ENCODE data around the gene FBRSL1.

Gene FBRSL1

DNA sequence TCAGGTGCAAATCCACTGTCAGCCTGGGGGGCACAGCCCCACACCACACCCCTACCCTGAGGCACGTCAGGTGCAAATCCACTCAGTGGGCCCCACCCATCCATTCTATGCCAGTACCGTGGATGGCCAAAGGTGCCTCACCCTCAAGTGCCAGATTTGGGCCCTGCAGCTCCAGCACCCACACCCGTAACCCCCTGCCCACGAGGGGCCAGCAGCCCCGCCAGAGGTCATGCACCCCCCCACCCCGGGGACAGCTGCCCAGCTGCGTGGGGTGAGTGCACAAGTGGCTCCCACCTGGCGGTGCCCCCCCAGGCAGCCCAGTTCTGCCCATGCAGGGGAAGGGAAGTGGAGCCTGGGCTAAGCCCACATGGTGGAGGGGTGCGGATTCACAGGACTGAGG, 51.2 kb downstream of the FBRSL1 start:
- no peak for DNase-seq (ENCODE audit: low spot score)

DNA sequence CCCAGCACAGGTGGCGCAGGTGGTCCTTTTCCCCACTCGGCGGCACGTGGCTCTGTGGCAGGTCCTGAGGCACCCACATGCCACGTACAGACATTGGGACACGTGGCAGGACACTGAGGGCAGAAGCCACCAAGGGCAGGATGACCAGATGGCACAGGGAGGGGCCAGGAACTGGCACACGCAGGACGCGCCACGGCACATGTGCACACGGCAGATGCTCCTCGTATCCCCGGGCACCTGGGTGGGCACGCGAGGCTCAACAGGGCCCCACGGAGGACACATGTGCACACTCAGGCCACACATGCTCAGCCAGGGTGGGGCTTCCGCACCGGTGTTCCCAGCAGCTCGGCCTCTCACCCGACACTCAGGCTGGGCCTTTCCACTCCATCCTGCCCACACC, 52.0 kb downstream of the FBRSL1 start:
- DNase-seq (ENCODE audit: low spot score): no peak

DNA sequence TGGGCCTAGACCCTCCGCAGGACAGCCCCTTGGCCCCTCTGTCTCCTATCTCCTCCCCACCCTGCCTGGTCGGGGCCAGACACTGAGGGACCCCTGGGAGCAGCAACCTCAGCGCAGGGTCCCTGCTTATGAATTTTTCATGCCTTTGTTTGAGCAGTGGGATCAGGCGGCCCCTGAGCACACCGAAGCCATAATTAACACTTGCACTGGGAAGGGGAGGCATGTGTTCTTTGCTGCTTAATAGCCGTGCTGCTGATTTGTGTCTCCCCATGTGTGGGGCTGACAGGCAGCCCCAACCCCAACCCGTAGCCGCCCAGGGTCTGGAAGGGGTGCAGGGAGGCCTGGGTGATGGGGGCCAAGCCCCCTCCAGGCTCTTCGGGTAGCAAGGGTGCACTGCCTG, 52.7 kb downstream of the FBRSL1 start:
- DNase-seq (ENCODE audit: low spot score): no peak

DNA sequence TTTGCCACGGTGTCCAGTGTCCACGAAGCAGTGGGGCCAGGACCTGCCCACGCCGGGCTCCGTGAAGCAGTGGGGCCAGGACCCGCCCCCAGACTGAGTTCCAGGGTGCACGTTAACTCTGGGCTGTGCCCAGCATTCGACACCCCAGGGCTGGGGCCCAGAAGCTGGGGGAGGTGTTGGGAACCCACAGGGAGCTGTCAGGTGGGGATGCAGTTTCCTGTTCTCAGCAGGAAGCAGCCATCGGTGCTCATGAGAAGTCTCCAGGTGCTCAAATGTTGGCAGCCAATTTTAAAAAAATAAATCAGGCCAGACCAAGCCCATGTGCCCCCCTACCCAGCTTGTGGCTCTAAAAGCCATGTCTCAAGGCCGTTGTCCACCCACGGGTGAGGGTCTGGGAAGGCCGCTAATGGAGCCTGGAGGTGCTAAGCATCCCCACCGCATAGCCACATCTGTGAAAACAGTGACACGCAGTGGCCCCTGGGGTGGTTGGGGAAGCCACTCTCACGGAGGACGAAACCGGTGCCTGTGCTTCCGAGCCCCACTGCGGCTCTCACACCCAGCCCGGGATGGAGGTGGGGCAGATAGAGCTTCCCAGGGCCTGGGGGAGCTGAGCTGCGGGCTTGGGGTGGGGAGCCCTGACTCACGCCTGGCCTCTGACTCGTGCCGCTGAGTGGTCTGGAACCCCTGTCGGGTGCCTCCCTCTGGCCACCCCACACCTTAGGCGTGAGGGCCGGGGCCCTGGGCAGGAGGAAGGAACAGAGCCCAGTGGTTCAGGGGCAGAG, 53.5 kb downstream of the FBRSL1 start:
- DNase-seq (ENCODE audit: low spot score): no peak

DNA sequence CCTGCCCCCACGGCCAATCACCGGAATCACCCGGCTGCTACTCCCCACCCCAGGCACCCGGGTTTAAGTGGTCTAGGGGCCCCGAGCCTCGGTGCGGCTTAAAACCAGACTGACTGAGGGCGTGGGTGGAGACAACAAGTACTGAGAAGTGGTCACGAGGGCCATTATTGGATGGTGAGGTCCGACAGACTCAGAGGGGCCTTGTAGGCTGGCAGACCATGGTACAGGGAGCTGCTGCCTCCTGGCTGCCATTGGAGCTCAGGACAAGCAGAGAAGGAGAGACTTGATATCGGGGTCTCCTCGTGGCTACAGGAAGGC, 54.1 kb downstream of the FBRSL1 start:
- no peak for DNase-seq (ENCODE audit: low spot score)

DNA sequence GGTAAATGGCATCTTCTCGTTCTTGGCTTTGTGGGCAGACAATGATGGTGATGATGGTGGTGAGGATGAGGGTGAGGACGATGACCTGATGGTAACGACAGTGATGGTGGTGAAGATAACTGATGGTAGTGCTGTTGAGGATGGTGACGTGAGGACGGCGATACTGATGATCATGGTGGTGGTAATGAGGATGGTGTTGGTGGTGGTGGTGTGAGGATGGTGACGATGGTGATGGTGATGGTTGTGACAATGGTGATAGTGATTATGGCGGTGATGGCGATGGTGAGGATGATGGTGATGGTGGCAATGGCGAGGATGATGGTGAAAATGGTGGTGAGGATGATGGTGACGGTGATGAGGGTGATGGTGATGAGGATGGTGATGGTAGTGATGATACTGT, 54.5 kb downstream of the FBRSL1 start:
- no peak for DNase-seq (ENCODE audit: low spot score)

DNA sequence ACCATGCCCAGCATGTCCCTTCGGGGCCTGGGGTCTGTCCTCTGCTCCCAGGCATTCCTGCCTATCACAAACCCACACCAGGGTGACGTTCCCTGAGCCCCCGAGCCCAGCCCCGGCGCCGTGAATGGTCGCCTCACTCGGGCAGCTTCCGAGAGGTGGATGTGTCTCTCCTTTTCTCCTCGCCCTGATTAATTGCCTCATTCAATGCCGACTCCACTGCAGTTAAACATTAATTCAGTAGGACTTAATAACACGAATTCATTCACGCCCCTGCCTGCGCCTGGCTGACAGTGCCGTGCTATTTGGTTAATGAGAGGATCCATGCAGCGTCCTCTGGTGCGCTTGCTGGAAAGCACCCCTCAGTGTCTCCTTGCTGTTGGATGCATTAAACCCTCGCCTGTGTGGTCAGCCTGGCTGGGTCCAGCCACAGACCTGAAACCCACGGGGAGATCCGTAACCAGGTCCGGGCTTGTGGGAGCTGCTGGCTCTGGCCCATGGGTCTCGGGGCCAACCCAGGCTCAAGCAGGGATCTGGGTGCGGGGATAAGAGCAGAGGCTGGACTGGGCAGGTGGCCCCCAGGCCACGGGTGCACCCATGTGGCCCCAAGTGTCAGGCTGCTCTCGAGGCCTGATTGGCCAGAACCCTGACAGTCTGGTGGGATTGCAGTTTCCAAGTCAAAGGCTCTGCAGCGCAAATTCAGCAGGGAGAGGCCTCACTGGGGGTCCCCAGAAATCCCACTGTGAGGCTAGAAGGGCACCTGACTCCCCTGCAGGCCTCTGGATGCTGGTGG, 55.4 kb downstream of the FBRSL1 start:
- no peak for DNase-seq (ENCODE audit: low spot score)

DNA sequence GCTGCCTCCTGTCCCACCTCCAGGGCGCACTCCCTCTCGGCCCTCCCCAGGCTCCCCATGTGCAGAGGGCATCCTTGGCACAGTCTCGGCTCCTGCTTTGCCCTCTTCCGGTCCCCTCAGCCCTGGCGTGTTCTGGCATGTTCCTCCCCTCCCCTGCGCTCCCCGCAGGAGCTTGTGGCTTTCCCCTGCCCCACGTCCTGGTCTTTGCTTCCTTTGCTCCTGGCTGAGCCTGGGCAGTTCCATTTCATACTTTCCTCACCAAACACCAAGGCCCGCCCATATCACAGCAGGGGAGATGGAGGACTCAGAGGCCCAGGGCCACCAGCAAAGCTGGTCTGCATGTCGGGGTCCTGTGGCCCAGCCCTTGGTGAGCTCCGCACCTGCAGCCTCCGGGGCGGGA, 56.0 kb downstream of the FBRSL1 start:
- no peak for DNase-seq (ENCODE audit: low spot score)

DNA sequence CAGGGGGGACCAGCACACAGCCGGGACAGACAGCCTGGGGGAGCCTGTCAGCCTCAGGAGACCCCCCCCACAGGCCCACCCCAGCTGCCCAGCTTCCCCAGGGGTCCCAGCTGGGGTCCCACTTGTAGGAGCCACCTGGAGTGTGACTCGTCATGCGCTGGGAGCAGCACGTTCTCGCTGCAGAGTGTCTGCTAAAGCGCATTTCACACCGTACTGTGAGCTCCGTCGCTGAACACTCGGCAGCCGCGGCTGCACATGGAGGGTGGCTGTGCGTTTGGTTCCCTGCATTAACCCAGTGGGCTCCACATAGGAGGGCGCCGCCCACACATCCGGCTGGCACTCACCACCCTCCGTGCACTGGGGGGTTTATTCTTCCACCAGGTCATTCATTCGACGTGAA, 56.7 kb downstream of the FBRSL1 start:
- no peak for DNase-seq (ENCODE audit: low spot score)

DNA sequence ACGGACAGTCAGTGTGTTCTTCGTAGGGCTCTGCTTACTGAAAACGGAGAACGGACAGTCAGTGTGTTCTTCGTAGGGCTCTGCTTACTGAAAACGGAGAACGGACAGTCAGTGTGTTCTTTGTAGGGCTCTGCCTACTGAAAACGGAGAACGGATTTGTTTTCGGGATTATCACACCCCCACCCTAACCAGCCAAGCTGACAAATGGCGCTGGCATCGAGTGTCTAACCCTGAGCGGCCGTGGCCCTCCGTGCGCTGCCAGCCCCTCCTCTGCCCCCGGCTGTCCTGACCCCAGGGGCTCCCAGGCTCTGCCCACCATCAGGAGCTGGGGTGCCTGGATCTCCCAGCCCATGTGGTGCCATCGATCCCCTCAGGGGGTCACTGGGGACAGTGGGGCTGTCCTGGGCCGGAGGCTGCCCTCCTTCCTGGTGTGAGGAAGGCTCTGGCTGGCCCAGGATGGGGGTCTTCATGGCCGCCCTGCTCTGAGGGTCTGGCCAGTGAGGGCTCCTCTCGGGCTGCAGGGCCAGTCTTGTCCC, 57.3 kb downstream of the FBRSL1 start:
- no peak for DNase-seq (ENCODE audit: low spot score)

DNA sequence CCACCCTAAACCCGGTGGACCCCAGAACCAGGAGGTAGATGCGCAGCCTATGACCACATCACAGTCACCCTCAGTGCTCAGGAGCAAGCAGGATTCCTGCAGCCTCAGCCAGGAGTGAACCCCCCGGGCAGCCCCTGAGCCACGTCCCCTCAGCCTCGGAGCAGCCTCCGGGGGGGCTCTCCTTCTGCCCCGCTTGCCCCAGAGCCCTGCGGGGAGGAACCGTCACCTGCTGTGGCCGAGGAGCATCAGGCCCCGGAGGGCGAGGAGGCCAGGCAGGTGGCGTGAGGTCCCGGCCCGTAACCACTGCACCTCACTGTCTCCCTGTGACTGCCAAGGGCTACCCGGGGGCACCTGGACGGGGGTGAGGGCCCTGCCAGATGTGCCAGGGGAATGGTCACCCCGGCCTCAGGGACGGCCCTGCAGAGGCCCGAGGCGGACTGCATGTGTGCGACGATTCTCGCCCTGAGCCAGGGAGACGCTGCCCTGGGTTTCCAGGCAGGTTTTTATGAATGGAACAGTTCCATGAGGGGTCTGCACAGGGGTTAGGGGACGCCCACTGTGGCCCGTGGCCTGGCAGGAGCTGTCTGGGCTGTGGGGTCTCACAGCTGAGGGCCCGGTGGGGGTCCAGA, 58.6 kb downstream of the FBRSL1 start:
- no peak for DNase-seq (ENCODE audit: low spot score)

DNA sequence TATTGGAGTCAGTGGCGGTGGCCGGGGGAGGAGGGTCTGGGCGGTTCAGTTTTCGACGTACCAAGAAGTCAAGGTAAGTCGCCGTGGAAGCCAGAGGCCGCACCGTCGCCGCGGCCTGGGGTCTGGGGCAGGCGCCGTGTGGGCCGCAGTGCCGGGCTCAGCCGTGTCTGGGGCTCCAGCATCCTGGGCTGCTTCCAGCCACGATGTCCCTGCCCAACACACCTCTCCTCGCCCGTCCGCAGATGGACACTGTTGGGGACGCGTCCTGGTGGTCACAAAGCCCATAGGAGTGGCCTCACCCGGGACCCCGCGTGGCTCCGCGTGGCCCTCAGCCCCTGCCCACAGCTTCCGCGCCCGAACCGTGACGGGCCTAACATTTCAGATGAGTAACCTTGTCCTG, 59.1 kb downstream of the FBRSL1 start:
- DNase-seq (ENCODE audit: low spot score): no peak

DNA sequence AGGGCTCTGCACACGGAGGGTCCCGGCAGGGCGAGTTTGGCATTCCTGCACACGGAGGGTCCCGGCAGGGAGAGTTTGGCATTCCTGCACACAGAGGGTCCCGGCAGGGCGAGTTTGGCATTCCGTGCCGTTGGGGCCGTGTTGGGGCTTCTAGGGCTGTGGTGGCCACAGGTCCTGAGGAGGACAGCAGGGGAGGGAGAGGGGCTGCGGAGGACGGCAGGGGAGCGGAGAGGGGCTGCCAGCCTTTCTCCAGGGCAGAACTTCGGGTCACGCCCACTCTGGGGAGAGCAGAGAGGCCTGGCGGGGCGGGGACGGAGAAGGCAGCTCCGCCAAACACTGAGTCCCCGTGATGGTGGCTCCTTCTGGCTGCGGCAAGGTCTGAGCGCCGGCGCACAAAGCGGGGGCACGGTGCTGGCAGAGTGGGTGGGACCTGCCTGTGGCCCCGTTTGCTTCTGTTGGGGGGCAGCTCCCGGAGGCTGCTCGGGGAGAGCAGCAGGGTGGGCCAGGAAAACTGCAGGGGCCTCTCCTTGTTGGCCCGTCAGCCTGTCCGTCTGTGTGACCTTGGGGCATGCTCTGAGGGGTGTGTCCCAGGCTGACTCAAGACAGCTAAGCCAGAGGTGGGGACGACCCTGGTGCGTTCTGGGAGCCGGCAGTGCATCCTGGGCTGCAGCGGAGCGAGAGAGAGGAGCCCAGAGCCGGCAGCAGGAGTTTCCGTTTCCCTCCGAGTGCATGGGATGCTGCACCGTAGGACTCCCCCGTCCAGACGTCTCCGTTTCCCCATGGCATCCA, 60.3 kb downstream of the FBRSL1 start:
- DNase-seq (ENCODE audit: low spot score): no peak

DNA sequence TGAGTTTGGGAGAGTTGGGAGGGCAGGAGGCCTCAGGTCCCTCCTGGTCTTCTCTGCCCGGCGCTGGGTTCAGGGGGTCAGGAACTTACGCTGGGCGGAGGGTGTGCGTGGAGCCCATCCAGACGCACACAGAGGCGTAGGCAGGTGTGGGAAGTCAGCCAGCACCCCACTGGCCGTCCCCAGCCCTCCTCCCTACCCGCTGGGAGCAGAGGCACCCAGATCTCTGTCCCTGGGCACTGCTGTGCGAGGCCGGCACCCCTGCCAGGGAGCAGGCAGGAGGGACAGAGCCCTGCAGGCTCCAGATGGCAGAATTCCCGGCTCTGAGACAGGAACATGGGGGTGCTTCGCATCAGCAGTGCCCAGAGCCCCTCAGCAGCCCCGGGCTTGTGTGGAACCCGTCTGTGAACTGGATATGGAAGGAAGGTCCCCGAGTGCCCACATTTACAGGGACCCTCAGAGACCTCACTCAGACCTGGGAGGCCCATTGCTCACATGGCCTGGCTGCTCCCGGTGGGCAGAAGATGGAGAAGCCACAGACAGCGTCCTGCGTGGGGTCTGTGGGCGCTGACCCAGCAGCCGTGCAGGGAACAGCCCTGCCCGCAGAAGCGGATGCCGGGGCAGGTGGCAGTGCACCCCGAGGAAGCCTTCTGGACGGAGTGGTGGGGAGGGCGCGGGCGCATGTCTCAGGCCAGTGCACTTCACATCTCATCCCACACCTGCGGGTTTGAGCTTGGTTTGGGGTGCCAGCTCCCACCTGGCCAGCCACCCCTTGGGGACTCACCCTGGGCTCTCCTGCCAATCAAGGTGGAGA, 61.1 kb downstream of the FBRSL1 start:
- DNase-seq (ENCODE audit: low spot score): no peak

DNA sequence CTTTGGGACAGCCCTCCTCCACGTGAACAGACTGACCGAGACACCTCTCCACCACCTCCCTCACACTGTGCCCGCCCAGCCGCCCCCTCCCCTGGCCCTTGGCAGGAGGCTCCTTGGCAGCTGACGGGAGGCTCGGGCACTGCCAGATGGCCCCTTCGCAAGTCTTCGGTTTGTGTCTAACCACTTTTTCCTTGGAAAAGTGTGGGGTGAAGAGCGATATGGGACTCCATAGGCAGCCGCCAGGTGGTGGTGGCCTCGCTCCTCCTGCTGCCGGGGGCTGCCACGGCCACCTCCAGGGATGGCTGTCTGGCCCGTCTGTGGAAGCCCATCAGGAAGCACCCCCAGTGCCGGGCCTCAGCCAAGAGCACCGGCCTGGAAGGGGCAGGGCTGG, 61.7 kb downstream of the FBRSL1 start:
- no peak for DNase-seq (ENCODE audit: low spot score)

DNA sequence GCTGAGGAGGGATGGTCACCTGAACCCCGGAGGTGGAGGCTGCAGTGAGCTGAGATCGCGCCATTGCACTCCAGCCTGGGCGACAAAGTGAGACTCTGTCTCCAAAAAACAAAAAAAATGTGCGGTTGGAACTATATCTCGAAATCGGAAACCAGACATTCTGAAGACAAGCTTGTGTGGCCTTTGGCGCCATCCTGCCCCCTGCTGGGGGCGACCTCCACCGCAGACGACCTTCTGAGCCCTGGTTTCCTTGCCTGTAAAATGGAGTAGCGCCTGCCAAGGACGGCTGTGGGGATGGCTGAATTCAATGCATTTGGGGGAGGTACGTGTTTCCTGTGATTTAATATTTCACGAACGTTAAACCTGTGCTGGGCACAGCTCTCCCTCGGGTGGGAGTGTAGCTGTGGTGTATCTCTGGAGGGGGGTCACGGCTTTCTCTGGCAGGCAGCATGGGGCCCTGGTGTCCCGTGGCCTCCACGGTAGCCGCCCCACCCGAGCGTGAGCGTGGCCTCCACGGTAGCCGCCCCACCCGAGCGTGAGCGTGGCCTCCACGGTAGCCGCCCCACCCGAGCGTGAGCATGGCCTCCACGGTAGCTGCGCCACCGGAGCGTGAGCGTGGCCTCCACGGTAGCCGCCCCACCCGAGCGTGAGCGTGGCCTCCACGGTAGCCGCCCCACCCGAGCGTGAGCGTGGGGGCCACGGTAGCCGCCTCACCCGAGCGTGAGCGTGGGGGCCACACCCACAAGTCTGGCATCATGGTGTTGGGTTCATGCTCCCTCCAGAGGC, 65.1 kb downstream of the FBRSL1 start:
- no peak for DNase-seq (ENCODE audit: low spot score)

DNA sequence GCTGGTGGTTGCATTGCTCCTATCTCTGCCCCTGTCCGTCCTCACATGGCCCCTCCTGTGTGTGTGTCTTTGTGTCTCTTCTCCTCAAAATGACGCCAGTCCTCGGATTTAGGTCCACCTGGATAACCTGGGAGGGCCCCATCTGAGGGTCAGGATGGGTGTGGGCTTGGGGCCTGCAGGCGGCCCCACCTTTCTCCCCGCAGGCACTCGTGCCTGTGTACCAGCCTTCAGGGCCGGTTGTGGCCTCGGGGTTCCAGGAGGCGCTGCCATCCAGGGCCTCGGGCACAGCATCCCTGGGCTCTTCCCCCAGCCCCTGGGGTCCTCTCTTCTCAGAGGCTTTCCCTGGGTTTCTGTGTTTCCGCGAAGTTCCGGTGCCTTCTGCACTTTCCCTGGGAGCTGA, 65.7 kb downstream of the FBRSL1 start:
- no peak for DNase-seq (ENCODE audit: low spot score)

DNA sequence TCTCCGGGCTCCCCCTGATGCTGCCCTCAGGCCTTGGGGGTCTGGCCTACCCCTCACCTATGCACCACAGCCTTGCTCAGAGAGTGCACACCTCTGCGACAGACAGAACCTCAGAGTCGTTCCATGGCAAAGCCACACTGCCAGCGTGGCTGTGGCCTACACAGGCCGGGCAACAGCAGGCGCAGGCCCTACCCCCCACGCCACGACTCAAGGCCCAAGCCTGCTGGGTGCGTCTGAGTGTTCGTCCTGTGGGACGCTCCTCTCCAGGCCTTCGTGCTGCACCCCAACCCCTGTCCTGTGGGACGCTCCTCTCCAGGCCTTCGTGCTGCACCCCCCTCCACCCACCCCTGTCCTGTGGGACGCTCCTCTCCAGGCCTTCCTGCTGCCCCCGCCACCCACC, 66.3 kb downstream of the FBRSL1 start:
- DNase-seq (ENCODE audit: low spot score): no peak

DNA sequence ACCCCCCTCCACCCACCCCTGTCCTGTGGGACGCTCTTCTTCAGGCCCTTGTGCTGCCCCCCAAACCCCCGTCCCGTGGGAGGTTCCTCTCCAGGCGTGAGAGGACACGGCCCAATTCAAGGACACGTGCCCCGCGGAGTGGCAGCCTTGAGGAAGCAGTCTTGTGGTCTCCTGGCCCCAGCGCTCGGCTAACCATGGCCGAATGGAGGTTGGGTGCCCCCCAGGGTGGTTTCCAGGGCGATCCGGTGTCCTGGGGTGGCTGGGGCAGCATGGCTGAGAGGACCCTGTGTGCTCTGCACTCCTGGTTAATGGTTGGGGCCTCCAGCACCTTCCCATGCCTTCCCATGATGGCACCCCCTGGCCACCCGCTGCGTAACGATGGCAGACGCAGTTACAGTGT, 66.8 kb downstream of the FBRSL1 start:
- DNase-seq (ENCODE audit: low spot score): no peak

DNA sequence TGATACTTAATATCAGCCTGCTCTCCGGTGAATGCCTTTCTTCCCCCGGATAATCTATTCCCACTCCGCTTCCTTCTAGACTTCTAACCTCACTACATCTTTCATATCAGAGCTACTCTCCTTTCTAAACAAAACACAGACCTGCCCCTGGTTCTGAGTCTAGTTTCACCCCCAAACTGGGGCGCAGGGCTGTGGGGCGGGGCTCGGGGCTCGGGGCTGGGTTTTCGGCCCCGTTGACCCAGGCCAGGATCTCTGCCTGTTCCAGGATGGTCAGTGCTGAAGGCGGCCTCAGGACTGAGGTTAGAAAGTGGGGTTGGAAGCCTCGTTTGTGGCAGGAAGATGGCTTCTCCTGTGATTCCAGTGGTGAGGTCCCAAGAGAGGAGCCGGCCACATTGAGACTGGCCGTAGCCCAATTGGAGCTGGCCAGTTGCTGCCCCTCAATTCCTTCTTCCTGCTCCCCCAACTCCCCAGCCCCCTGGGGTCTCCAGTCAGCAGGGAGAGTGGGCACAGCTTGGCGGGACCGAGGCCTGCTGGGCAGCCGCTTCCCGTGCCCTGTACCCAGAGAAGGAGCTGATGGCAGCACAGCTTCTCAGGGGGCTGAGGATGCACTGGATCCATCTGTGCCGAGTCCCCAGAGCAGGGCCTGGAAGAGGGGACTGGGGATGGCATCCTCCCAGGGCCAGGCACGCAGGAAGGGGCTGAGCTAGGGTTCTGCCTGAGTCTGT, 67.5 kb downstream of the FBRSL1 start:
- DNase-seq (ENCODE audit: low spot score): no peak
